Activated CD4-positive, alpha-beta memory T cell treated with anti-CD3 and anti-CD28 coated beads, Interleukin-2, amount 10 ng/mL, durations not matched to agents 7 days and 5 days (primary cell): ENCODE results near the gene CFAP43. TPM values are rescaled to one million over a fixed set of nuclear protein-coding genes. Genes with fewer than 3 reads are reported as not detected.

Experiments
- CTCF ChIA-PET: fragments of 350-600 bp; sonication (Branson Sonifier 250); formaldehyde crosslinking; loops from one replicate; lab custom pipeline; 2021; ENCODE audit warnings: antibody characterized with exemption, inconsistent platforms; lab: Charles Lee
- POLR2A ChIA-PET: fragments of 350-600 bp; sonication (Branson Sonifier 250); formaldehyde crosslinking; loops from one replicate; lab custom pipeline; 2021; ENCODE audit warnings: antibody characterized with exemption; lab: Charles Lee
- DNase-seq: peaks from one replicate; pipeline ENCODE4 v3.0.0-alpha.2; 2020
- H3K27ac Mint-ChIP-seq: one replicate; pipeline ENCODE4 v1.8.0; 2021; ENCODE audit warnings: mild to moderate bottlenecking, mixed read lengths
- H3K27me3 Mint-ChIP-seq: one replicate; pipeline ENCODE4 v1.8.0; 2021; ENCODE audit warnings: mixed read lengths
- H3K36me3 Mint-ChIP-seq: one replicate; pipeline ENCODE4 v1.8.0; 2021; ENCODE audit warnings: low read depth, mixed read lengths
- H3K4me1 Mint-ChIP-seq: one replicate; pipeline ENCODE4 v1.8.0; 2021; ENCODE audit warnings: mixed read lengths
- H3K4me3 Mint-ChIP-seq: one replicate; pipeline ENCODE4 v1.8.0; 2021; ENCODE audit warnings: mild to moderate bottlenecking, mixed read lengths
- H3K9me3 Mint-ChIP-seq: one replicate; pipeline ENCODE4 v1.8.0; 2021; ENCODE audit warnings: mixed read lengths
- total RNA-seq, 2 experiments: library from RNA; stranded (reverse); gene quantifications; one replicate each; pipeline ENCODE4 v1.2.3, GENCODE V29; 2021

The CFAP43 gene
- total RNA-seq, 2 experiments from 2014 or later = 0.18 to 0.25 TPM

DNA sequence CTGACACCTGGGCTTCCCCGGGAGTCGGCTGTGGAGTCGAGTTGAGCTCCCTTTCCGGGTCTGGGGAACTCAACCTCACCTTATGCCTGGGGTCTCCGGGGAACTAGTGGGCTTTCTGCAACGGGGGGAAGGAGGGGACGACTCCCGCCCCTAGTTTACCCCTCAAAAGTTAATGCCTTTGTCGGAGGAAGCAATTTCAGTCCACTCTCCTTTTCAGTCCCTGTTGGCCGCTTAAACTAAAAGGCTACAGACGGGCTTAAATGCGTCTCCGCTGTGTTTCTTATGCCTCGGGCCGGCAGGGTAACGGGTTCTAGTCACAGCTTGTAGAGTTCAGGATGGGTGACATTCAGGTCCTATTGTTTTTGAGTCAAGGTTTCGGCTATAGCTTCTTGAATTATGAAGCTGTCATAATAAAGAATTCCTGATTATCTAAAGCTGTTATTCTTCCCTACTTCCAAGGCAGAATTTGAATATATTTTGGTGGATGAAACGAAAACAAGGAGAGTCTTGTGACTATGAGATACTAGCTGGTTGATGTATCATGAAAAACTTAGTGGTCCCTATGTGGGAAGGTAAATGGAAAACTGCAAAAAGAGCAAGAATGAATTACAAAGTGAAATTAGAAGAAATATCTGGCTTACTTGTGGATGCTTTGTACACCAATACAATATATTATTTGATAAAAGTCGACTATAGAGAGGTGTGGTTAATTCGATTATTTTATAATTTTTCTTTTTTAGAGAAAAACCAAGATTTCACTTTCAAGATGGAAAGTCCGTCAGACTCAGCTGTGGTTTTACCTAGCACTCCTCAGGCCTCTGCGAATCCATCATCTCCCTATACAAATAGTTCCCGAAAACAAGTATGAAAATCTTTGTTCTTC lies 109.7 kb downstream of the CFAP43 start:
- peaks cover 3% of the 10 kb centered on the region for H3K27me3 Mint-ChIP-seq
- H3K36me3 Mint-ChIP-seq = peaks cover 30% of the 10 kb centered on the region
- peak overlapping the region; percentile 80 for H3K4me3 Mint-ChIP-seq
- ChIA-PET POLR2A (interaction anchor here (0.6 to 4.3 kb wide), 52 partner anchors 8 to 538 kb away, joined by 3 to 52 read pairs (median 6); partner anchors contain the start of genes CFAP43, CFAP58, GSTO1 and GSTO2), CTCF (interaction anchor here (0.6 to 4.6 kb wide), 41 partner anchors 10 to 436 kb away, joined by 3 to 56 read pairs (median 5); partner anchors contain the start of genes CFAP58 and GSTO1)
- peak overlapping the region; percentile 98 for H3K27ac Mint-ChIP-seq
- no peak for DNase-seq
- peaks cover 43% of the 10 kb centered on the region for H3K4me1 Mint-ChIP-seq
- no peaks in the 10 kb centered on the region for H3K9me3 Mint-ChIP-seq

DNA sequence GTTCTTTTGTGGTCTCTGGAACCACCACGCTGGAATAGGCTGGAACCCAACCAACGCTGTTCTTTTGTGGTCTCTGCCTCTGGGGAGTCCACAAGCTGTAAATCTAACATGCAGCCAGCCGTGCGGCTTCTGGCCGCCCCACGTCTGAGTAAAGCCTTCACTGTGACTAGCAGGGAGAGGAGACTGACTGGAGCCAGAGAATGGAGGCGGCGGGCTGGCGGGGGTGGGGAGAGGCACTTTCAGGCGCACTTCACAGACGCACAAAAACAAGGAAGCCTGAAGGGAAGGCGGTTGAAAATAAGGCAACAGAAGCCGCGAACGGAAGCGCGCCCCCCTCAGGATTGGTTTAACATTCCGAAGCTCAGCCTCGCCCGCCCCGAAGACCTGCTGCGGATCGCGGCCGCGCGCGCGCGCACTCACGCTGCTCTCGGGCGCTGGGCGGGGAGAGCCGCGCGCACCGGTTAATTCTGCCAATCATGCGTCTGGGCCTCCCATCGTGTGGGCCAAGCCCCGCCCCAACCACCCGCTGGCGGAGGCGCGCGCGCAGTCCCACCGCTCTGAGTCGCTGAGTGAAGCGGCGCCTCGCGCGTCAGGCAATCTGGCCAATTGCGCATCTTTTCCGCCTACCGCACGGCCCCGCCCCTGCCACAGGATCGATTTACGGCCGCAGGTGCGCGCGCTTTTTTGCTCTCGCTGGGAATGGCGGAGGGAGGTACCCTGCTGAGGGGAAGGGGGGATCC lies 110.5 kb downstream of the CFAP43 start, which contains the start of gene SFR1:
TSS of gene SFR1 (plus strand) at position 687 of the 740 bp plus-strand sequence. CDS start at position 700, 13 bp downstream.
- peak; percentile 99 for DNase-seq
- POLR2A ChIA-PET = interaction anchor here (0.6 to 4.3 kb wide), 55 partner anchors 9 to 537 kb away, joined by 3 to 52 read pairs (median 5); partner anchors contain the start of genes CFAP43, CFAP58, GSTO1 and GSTO2
- Mint-ChIP-seq H3K4me3 (peak within 1 kb of the TSS; percentile 80), H3K36me3 (peaks cover 22% of the 10 kb centered on the region), H3K4me1 (peaks cover 36% of the 10 kb centered on the region), H3K9me3 (no peaks in the 10 kb centered on the region), H3K27ac (peak within 1 kb of the TSS; percentile 98), H3K27me3 (peaks cover 7% of the 10 kb centered on the region)
- CTCF ChIA-PET = interaction anchor here (0.6 to 4.6 kb wide), 42 partner anchors 9 to 436 kb away, joined by 3 to 56 read pairs (median 4); partner anchors contain the start of genes CFAP58 and GSTO1

DNA sequence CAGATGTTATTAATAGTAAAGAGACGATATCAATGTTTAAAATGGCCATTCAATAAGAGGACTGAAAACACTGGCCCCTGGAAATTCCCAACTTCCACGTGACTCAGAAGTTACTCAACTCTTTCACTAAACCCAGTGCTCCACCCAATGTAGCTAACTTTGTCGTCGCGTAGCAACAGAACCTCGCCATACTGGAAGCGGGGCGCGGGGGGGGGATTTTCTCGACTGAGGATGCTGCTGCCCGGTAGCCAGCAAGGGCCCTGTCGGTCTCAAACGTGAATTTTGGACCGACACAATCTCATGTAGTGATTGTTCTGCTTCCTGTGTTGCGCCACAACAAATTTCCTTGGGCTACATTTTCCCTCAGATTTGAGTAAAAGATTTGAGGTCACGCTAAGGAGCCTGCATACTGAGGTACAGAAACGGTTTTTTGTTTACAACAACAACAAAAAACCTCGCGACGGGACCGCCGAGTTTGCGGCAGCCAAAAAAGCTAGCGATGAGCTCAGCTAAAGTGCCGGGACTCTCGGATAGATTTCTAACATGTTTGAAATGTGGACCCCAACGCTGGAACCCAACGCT lies 111.2 kb downstream of the CFAP43 start:
- Mint-ChIP-seq H3K4me3 (peak overlapping the region; percentile 80), H3K27ac (peak overlapping the region; percentile 98), H3K9me3 (no peaks in the 10 kb centered on the region), H3K36me3 (peaks cover 17% of the 10 kb centered on the region), H3K27me3 (peaks cover 7% of the 10 kb centered on the region), H3K4me1 (peaks cover 36% of the 10 kb centered on the region)
- ChIA-PET CTCF (interaction anchor here (0.6 to 4.6 kb wide), 39 partner anchors 8 to 435 kb away, joined by 3 to 56 read pairs (median 5); partner anchors contain the start of genes CFAP58 and GSTO1), POLR2A (interaction anchor here (0.9 to 4.3 kb wide), 47 partner anchors 8 to 537 kb away, joined by 3 to 52 read pairs (median 6); partner anchors contain the start of genes CFAP43, CFAP58, GSTO1 and GSTO2)
- DNase-seq = peak; percentile 82

DNA sequence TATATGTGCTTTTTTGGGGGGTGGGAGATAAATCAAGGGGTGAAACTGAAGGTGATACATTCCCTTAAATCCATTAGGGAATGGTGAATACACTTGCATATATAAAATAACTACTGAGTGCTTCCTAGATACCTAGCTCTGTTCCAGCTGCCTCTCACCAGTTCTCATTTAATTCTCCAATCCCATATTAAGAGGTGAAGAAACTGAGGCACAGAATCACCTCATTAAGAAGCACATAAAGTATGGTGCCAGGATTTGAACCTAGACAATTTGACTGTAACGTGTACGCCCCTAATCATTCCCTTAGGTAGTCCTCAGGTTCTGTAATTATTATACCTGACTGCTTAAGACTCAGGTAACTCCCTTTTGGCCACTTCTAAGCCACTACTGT lies 111.7 kb downstream of the CFAP43 start:
- peak overlapping the region; percentile 80 for H3K4me3 Mint-ChIP-seq
- H3K27me3 Mint-ChIP-seq = peaks cover 7% of the 10 kb centered on the region
- CTCF ChIA-PET = interaction anchor here (0.6 to 4.6 kb wide), 16 partner anchors 11 to 365 kb away, joined by 3 to 27 read pairs (median 6); no protein-coding TSS in a partner anchor
- H3K9me3 Mint-ChIP-seq = no peaks in the 10 kb centered on the region
- peaks cover 36% of the 10 kb centered on the region for H3K4me1 Mint-ChIP-seq
- DNase-seq = no peak
- peak overlapping the region; percentile 98 for H3K27ac Mint-ChIP-seq
- POLR2A ChIA-PET = interaction anchor here (1.1 to 4.3 kb wide), 16 partner anchors 8 to 536 kb away, joined by 3 to 52 read pairs (median 12); partner anchors contain the start of genes GSTO2, ITPRIP and STN1
- peaks cover 14% of the 10 kb centered on the region for H3K36me3 Mint-ChIP-seq

DNA sequence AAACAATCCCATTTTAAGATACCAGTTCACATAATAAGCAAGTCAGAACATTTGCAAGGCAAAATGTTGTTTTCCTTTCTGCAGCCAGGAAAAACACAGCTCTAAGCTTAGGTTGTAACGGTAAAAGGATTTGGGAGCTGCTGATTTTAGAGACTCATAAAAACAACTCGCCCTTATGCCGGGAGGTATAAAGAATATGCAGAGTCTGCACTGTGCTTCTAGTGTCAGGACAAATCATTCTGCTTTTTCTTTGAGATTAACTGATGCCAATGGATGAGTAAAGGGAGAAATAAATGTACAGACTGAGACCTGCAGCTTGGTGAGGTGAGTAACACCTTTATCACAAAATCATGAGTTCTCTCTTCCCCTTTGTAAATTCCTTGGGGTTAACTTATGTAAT lies 112.2 kb downstream of the CFAP43 start:
- no peaks in the 10 kb centered on the region for H3K9me3 Mint-ChIP-seq

DNA sequence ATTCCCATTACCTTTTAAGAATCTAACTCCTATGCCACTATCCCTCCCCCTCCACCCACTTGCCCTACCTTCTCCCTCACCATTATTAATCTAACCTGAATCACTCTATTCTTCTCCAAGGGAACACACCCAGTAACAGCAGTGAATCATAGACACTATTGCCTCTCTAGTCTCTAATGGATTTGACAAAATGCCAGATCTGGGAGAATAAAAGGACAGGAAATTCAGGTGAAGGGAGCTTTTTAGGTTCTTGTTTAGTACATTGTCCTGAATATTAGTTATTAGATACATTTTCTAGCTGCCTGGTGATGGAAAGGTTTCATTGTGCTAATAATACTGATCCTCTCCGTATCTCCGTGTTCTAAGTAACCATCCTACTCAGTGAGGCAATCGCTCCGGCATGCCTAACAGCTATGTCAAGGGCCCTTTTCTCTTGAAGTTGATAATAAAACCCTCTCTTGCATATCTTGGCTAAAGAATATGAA lies 114.3 kb downstream of the CFAP43 start:
- H3K4me1 Mint-ChIP-seq = peaks cover 21% of the 10 kb centered on the region

More for the DNA sequence above, 112.2 kb downstream of the CFAP43 start:
- H3K27me3 Mint-ChIP-seq = peaks cover 7% of the 10 kb centered on the region
- no peak overlapping the region for H3K4me3 Mint-ChIP-seq
- ChIA-PET POLR2A (interaction anchor here (1.2 to 4.3 kb wide), 4 partner anchors 10 to 226 kb away, joined by 3 to 52 read pairs (median 26); no protein-coding TSS in a partner anchor), CTCF (interaction anchor here (1.1 to 4.6 kb wide), 3 partner anchors 10 to 230 kb away, joined by 4 to 27 read pairs (median 14); no protein-coding TSS in a partner anchor)
- H3K36me3 Mint-ChIP-seq = peaks cover 9% of the 10 kb centered on the region
- H3K27ac Mint-ChIP-seq = no peak overlapping the region
- DNase-seq = no peak
- peaks cover 32% of the 10 kb centered on the region for H3K4me1 Mint-ChIP-seq

DNA sequence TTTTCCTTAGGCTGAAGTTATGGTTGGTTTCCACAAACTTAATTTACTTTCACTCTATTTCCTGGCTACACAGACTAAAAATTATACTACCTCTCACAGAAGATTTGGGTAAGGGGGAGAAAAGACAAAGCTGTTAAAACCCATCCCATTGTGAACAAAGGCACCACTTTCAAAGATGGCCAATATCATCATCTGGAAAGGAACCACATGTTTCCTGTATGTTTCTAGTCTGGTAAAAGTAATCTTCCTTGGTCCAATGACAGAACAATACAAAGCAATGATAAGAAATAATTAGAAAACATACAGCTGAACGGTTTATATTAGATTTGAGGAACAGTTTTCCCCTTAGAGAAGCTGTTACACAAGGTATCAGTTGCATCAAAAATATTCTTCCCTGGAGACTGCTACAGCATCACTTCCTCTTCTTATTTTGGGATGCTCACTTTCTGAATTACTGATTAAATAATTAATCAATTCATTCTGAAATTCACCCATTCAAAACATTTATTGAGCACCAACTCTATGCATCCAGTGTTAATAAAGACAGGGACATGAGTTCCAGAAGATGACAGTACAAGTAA lies 118.7 kb downstream of the CFAP43 start:
- CTCF ChIA-PET = interaction anchor here (2.2 kb wide), 1 partner anchor 8 kb away, joined by 8 read pairs; the partner anchor contains the start of gene SFR1
- no peak for DNase-seq

More for the DNA sequence above, 114.3 kb downstream of the CFAP43 start:
- Mint-ChIP-seq H3K36me3 (no peaks in the 10 kb centered on the region), H3K4me3 (no peak overlapping the region), H3K27me3 (peaks cover 8% of the 10 kb centered on the region), H3K27ac (no peak overlapping the region), H3K9me3 (no peaks in the 10 kb centered on the region)
- CTCF ChIA-PET = no interaction called here
- POLR2A ChIA-PET = no interaction called here
- DNase-seq = no peak

DNA sequence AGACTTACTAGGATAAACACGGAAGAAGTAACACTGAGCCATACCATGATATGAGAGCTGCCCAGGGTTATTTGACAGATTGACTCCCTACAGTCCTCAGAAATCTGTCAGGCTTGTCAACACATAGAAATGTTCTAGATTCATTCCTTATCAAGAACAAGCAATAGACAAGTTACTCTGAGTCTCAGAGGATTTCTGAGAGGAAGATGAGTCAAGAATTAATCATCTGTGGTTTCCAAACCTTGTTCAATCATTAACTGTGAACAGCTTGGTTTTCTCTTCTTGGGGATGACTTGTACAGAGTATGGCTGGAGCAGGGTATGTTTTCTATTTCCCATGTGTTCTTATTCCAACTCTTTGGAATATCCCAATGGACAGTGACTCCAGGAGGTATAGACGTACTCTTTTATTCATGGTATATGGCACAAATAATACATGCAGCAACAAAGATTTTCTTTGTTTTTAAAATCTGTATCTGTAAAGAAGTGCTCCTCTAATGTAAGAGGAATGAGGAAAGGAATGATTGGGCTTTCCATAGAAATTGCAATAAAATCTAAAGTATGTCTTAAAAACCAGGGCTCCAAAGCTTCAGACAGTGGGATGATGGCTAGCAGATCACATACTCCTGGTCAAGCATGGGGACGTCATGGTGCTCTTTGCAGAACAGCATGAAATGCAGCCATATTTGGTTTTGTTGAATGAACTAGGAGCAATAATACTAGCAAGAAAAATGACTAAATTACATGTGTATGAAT lies 122.1 kb downstream of the CFAP43 start:
- H3K4me3 Mint-ChIP-seq = no peak overlapping the region
- peaks cover 11% of the 10 kb centered on the region for H3K27me3 Mint-ChIP-seq
- ChIA-PET CTCF (interaction anchor here (1.6 to 2.9 kb wide), 2 partner anchors 11 to 13 kb away, joined by 3 to 14 read pairs; partner anchors contain the start of gene SFR1), POLR2A (interaction anchor here (3.2 kb wide), 1 partner anchor 11 kb away, joined by 20 read pairs; the partner anchor contains the start of gene SFR1)
- H3K9me3 Mint-ChIP-seq = no peaks in the 10 kb centered on the region
- DNase-seq = no peak
- no peaks in the 10 kb centered on the region for H3K36me3 Mint-ChIP-seq
- H3K4me1 Mint-ChIP-seq = peaks cover 12% of the 10 kb centered on the region
- no peak overlapping the region for H3K27ac Mint-ChIP-seq

More for the DNA sequence above, 118.7 kb downstream of the CFAP43 start:
- H3K27ac Mint-ChIP-seq = no peak overlapping the region
- H3K9me3 Mint-ChIP-seq = no peaks in the 10 kb centered on the region
- H3K4me3 Mint-ChIP-seq = no peak overlapping the region
- H3K4me1 Mint-ChIP-seq = peaks cover 12% of the 10 kb centered on the region
- H3K36me3 Mint-ChIP-seq = no peaks in the 10 kb centered on the region
- POLR2A ChIA-PET = interaction anchor here (1.8 kb wide), 1 partner anchor 8 kb away, joined by 13 read pairs; the partner anchor contains the start of gene SFR1
- H3K27me3 Mint-ChIP-seq = peaks cover 18% of the 10 kb centered on the region

DNA sequence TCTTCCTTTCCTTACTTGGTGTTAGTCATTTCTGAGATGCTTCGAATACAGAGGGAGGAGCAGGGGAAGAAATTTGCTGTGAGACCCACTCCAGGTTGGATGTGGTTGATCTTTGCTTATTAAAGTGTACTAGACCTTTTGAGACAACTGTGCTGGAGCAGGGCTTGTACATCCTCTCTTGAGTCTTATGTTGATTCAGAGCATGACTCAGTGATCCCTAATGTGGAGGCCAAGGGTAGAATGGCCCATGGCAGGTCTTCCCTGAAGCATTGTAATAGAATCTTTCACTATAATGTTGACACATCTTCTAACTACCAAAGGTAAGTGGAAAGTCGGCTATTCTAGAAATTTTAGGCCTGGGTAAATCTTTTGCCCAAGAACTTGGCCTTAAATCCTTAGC lies 127.2 kb downstream of the CFAP43 start:
- H3K36me3 Mint-ChIP-seq = no peaks in the 10 kb centered on the region
- peaks cover 6% of the 10 kb centered on the region for H3K4me1 Mint-ChIP-seq
- no peak overlapping the region for H3K4me3 Mint-ChIP-seq
- ChIA-PET CTCF (interaction anchor here (2.5 kb wide), 1 partner anchor 17 kb away, joined by 11 read pairs; the partner anchor contains the start of gene SFR1), POLR2A (no interaction called here)
- no peak for DNase-seq
- no peak overlapping the region for H3K27ac Mint-ChIP-seq
- H3K9me3 Mint-ChIP-seq = no peaks in the 10 kb centered on the region
- peaks cover 11% of the 10 kb centered on the region for H3K27me3 Mint-ChIP-seq

DNA sequence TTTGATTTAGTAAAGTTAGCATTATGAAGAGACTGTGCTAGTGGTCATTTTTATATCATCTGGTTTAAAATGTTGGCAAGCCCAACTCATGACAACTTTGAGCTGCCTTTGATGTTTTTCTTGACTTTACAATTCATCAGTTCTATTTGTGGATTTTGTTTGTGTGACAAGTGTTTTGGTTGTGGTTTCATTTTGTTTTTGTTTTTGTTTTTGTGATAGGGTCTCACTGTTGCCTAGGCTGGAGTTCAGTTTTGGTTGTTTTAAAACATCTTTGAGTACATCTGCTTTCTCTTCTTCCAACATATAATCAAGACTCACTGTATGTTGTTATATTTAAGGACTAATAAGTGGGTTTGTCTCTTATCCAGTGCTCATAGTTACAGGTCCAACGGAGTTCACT lies 127.7 kb downstream of the CFAP43 start:
- no peak for DNase-seq
- no peaks in the 10 kb centered on the region for H3K9me3 Mint-ChIP-seq
- POLR2A ChIA-PET = interaction anchor here (3.6 kb wide), 1 partner anchor 18 kb away, joined by 11 read pairs; the partner anchor contains the start of gene SFR1
- H3K4me3 Mint-ChIP-seq = no peak overlapping the region
- CTCF ChIA-PET = interaction anchor here (1.2 to 2.5 kb wide), 2 partner anchors 11 to 17 kb away, joined by 3 to 11 read pairs; partner anchors contain the start of gene SFR1
- peaks cover 11% of the 10 kb centered on the region for H3K27me3 Mint-ChIP-seq
- H3K36me3 Mint-ChIP-seq = no peaks in the 10 kb centered on the region
- no peak overlapping the region for H3K27ac Mint-ChIP-seq
- H3K4me1 Mint-ChIP-seq = peaks cover 2% of the 10 kb centered on the region
